ENCODE results near the gene MROH7.
A peak's percentile ranks its signal among the peaks of the same experiment; 100 is the strongest.

Gene MROH7

DNA sequence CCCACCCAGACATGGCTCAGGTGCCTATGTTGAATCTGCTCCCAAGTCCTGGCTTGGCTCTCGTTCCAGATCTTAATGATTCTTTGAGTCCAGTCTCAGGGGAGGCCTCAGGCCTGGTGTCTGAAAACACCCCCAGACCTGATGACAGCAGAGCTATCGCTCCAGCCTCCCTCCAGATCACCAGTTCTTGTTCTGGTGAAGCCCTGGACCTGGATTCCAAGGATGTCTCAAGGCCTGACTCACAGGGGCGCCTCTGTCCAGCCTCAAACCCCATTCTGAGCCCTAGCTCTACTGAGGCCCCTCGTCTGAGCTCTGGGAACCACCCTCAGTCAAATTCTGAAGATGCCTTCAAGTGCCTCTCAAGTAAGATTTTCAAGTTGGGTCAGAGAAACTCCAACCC lies 11.4 kb downstream of the MROH7 start:
- DNase-seq, result no peak

DNA sequence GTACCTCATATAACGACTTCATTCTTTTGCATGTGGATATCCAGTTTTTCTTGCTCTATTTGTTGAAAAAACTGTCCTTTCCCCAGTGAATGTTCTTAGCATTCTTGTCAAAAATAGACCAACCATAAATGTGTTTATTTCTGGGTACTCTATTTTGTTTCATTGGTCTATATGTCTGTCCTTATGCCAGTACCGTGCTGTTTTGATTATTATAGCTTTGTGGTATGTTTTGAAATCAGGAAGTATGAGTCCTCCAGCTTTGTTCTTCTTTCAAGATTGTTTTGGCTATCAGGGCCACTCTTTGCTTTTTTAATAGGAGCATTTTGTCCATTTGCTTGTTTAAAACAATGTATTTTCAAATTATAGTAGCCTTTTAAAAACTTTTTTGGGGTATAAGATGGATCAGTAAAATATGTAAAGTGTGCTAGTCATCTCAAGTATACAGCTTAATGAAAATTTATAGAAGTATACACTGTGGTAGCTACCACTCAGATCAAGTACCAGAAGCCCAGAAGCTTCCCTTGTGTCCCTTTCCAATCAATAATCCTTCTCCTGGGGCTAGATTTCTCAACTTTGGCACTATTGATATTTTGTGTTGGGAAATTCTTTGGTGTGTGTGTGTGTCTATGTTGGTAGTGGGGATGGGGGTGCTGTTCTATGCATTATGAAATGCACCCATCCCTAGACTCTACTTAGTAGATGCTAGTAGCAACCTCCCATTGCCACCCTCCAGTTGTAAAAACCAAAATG lies 16.8 kb downstream of the MROH7 start:
- DNase-seq, result no peak

DNA sequence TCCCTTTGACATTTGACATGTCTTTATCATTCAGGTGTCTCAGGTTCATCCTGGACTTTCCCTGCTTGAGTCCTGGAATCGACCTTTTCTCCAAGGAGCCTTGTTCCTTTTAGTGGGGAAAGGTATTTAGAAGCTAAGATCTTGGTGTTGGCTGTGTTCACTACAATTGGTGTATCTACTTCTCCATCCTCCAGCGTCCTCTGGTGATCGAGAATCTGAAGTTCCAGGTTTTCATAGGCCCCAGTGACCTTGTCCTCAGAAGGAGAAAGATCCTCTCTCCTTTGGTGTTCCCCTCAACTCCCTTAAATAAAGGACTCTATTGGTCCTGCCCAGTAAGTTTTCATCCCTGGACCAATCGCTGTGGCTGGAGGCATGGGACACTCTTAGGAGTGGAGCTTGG lies 22.1 kb downstream of the MROH7 start:
- no peak for DNase-seq

DNA sequence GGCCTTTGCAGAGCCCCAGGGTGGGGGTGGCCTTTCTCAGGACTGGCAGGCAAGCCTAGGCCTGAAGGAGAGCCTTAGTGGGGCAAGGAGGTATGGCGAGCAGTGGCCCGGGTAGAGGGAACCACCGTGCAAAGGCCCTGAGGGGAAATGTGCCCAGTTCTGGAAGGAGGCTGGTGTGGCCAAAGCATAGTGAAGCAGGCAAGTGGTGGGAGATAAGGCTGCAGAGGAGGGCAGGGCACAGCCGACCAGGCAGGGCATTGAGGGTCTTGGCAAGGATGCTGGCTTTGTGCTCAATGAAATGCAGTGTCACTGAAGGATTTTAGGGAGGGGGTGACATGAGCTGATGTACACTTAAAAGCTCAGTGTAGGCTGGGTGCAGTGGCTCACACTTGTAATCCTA lies 22.8 kb downstream of the MROH7 start:
- DNase-seq, result no peak

DNA sequence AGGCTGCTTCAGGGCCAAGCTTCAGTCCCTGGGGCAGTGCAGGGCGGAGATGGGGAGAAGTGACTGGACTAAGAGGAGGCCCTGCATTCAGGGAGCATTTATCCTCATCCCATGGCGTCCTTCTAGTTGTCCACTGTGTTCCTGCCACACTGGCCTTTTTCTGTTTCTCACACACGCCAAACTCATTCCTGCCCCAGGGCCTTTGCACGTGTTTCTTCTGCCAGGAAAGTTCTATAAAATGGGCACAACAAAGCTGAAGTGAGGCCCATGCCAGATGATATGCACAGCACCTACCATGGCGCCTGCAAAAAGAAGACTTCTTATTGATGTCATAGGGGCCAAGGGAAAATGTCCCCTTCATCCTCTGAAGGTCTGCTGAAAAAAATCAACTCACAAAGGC lies 24.3 kb downstream of the MROH7 start:
- no peak for DNase-seq

DNA sequence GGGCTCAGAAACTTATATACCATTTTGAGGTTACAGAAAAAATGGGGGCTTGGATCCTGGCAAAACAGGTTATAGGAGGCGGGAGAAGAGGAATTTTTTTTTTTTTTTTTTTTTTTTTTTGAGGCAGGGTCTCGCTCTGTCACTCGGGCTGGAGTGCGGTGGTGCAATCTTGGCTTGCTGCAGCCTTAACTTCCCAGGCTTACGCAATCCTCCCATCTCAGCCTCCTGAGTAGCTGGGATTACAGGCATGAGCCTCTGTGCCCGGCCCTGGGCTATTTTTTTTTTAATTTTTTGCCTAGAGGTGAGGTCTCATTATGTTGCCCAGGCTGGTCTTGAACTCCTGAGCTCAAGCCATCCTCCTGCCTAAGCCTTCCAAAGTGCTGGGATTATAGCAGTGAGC lies 24.7 kb downstream of the MROH7 start:
- DNase-seq, result no peak

DNA sequence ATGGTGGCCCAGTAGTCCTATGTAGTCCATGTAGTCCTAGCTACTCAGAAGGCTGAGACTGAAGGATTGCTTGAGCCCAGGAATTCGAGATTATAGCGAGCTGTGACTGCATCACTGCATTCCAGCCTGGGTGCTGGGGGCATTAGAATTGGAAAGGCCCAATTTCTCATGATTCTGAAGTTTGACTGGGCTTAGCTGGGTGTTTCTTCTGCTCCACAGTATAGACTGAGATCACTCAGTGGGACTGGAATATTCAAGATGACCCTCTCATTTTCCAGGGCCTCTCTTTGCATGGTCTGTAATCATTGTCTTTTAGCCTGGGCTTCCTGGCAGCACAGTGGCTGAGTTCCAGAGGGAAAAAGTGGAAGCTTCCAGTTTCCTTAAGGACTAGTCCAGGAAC lies 26.2 kb downstream of the MROH7 start:
- no peak for DNase-seq

DNA sequence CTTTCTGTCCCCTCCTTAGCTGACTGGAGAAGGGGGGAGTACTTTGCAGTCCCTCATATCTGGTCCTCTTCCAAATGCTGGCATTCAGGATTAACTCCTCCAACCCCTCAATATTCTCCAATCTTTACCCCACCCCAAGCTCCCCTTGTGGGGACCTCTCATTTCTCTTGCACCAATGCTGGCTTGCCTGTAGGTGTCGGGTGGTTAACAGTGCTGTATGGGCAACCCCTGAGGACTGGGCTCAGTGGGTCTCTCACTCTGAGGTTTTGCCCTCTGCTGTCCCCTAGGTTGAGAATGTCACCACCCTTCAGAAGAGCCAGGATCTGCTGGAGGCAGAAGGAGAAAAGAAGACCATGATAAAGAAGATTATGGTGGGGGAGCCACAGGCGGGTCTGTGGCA lies 27.0 kb downstream of the MROH7 start:
- no peak for DNase-seq

DNA sequence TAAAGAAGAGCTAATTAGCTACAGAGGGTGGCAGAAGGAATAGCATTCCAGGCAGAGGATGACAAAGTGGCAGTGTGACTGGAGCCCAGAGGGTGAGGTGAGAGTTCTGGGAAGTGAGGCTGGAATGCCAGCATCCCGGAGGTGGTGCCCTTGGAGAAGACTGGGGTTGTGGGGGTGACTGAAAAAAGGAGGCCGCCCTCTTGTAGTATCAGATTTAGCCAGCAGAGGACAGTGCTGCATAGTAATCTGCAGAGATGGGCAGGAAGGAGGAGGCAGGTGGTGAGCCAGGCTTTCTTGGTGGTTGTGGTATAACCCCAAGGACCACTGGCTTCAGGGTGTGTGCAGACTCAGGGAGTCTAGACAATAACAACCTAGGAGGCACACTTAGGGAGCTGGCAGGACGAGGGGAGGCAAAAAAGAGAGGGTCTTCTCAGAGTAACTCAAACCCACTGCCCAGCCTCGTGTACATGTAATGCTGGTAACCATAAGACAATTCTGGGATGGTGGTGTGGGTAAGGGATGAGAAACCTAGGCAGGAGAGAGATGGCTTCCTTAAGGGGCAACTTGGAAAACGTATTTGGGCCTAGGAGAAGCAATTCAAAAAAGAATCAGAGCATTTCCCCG lies 30.5 kb downstream of the MROH7 start:
- peak in 1 of 2 experiments; percentile 60 for DNase-seq

DNA sequence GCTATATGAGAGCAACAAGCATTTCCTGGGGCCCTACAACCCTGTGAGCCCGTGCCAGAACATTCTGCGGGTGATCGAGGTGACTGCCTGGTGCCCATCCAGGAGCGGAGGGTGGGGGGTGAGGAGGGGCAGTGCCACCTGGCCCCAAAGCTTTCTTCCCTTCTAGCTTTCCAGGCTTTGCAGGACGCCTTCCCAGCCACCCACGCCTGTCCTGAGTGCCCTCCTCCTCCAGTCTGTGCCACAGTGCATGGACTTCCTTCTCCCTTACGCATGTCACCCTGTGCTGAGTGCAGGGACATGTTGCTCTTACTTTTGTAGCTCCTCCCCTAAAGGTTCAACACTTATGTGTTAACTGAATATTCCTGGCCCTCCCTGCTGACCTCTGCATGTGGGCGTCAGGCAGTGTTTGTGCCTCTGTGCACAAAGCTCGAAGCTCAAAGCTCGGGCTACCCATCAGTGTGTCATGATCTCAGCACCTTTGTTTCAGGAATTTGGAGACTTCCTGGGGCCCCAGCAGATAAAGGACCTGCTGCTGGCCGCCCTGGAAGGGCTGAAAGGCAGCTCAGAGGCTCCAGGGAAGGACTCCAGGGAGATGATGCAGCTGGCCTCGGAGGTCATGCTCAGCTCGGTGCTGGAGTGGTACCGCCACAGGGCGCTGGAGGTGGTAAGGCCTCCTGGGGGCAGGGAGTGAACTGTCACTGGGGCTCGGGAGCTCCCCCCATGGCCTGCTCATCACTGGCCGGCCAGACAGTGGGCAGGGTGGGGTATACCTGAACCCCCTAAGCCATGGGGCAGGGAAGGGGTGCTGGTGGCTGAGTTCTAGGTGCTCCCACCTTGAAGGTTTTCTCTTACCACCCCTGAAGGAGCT lies 37.4 kb downstream of the MROH7 start:
- DNase-seq, result no peak

DNA sequence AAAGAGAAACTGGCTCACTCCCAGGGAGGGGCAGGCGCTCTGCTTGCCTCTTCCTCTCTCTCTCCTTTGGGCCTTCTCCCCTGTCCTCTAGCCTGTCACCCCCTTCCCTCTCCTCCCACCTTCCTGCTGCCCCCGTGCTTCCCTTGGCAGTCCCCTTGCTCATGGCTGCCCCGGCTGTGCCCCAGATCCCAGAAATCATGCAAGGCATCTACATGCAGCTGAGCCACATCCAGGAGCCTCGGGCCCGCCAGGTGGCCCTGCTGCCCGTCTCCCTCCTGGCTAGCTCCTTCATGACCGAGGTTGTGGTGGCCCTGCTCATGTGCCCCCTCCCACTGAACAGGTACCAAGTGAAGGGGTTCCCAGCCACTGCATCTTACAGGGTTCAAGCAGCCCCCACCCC lies 38.1 kb downstream of the MROH7 start:
- DNase-seq, result no peak

DNA sequence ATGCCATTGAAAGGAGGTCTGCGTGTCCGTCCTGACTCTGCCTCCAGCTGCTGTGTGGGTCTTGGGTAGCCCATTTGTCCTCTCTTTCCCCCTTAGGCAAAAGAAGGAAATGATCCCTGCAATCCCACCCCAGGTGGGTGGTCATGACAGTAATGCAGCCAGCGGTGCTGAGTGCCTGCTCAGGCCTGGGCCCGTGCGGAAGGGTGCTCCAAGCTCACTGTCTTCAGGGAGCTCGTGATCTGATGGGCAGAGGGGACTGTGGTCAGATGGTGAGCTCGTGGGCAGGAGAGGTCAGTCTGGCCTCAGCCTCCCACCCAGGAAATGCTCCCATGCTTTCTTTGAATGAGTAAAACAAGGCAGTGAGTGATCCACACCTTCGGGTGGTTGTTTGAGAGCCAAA lies 38.8 kb downstream of the MROH7 start:
- no peak for DNase-seq

DNA sequence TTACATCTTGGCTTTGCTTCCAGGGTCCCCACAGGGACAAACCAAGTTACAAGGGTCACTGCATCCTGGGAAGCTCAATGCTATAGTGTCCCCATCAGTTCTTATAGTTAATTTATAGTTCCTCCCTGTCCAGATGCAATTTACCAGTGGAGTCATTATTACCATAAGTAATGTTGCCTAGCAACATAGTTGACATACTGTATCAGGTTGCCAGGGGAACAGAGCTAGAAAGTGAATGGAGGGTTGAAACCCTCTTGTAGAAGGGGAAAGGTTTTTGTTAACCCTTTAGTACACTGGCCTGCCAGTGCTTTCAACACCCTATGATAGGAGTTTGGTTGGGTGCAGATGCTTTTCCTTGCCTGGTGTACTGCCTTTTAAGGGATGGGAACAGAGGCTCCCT lies 39.8 kb downstream of the MROH7 start:
- peak; percentile 5 to 67 for DNase-seq

DNA sequence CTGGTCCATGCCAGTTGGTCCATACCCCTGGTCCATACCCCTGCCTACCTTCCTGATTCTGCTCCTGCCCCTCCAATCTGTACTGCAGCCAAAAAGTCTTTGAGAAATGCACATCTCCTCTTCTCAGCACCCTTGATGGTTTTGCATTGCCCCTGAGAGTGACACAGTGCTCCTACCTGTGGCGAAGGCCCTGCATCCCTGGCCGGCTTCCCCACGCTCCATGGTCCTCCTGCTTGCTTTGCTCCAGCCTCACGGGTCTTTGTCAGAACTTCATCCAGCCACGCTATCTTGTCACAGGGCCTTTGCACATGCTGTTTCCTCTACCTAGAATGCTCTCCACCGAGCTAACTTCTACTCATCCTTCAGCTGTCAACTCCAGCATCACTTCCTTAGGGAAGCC lies 41.9 kb downstream of the MROH7 start:
- no peak for DNase-seq

DNA sequence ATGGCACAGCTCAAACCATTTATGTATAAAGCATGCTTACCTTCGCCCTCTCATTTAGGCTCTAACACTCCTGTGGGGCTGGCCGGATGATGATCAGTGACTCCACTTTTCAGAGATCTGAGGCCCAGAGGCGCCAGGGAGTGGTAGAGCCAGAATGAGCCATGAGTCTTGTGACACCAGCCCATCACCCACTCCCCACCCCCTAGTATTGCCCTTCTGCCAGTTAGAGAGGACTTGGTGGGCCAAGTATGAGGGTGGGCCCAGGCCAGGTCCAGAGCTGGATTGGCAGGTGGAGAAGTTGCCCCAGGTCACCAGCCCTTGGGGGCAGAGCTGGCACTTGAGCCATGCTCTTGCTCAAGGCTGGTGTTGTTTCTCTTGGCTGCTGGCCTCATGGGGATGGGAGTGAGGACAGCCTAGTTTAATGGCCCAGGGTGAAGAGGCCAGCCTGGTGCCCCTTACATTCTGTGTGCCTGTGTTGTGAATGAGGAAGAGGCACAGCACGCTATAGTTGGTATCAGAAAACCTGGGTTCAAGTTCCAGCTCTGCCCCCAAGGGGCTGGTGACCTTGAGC lies 43.8 kb downstream of the MROH7 start:
- no peak for DNase-seq

DNA sequence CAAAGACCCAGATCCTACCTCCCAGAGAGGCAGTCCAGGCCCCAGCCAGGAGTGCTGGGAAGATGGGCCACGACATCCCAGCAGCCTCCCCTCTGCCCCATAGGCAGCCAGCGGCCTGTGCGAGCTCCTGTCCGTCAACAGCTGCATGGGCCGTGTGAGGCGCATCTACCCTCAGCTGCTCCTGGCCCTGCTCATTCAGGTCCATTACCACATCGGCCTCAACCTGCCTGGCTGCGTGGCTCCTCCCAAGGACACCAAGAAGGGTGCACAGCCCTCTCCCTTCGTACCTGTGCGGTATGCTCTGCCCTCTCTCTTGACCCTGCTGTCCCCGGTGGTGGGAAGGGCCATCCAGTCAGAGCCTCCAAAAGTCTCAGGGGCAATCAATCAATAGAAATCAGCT lies 44.6 kb downstream of the MROH7 start:
- no peak for DNase-seq

DNA sequence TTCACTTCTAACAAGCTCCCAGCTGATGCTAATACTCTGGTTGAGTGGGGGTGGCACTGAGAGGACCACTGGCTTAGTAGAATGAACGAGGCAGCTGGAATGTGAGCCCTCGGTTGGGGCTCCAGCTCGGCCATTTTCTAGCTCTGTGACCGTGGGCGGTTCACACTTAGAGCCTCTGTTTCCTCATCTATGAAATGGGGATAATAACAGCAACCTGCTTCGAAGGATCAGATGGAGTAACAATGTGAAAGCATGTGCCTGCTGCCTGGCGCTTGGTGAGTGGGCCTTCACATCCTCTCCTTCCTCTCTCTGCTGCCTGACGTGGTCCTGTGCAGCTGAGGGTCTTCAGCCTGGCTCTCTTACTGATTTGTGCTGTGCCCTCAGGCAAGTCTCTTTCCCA lies 53.2 kb downstream of the MROH7 start:
- no peak for DNase-seq

DNA sequence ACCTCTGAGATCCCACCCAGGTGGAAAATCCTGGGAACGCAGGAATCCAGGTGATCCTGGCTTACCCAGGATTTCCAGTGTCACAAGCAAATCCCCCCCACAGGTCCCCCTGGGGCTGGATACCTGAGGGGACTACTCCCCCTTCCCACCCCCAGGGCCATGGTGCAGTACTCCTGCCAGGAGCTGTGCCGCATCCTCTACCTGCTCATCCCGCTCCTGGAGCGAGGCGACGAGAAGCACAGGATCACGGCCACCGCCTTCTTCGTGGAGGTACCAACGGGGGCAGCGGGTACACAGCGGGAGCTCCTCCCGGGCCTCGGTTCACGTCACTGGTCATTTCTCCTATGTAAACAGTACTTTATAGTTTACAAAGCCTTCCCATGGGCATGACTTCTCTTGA lies 53.6 kb downstream of the MROH7 start:
- no peak for DNase-seq

DNA sequence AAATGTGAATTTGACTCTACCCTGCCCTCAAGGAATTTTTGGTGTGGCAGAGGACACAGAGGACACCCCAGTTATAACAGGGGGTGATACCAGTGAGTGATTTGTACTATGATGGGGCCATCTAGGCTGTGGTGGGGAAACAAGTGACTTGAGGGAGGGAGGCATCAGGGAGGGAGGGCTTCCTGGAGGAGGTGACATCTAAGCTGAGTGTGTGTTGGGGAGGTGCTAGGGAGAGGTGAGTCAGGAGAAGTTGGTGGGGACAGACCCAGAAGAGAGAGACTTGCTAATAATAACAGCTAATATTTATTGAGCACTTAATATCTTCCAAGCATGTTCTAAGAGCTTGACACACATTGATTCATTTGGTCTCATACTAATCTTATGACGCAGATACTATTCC lies 54.2 kb downstream of the MROH7 start:
- DNase-seq, result no peak

DNA sequence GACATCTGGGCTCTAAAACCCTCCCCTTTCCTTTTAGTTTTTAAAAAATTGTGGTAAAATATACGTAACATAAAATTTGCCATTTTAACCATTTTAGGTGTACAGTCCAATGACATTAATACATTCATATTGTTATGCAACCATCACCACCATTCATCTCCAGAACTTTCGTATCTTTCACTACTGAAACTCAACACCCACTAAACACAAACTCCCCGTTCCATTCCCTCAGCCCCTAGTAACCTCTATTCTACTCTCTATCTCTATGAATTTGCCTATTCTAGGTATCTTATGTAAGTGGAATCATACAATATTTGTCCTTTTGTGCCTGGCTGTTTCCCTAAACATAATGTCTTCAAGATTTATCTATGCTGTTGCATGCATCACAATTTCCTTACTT lies 54.7 kb downstream of the MROH7 start:
- DNase-seq, result no peak

DNA sequence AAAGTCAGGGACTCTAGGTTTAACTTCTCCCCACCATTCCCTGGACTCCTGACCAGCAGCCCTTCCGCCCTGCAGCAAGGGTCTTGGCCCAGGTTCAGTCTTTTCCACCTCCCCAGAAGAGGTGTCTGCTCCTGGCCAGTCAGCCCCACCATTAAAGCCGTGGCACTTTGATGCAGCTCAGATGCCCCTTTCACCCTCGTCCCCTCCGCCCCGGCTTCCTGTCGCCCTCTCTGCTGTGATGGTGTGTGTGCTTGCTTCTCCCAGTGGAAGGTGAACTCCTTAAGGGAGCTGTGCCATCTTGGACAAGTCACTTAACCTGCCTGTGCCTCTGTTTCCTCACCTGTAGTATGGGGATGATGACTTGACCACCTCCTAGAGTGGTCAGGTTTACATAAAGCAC lies 56.3 kb downstream of the MROH7 start:
- DNase-seq, result no peak

DNA sequence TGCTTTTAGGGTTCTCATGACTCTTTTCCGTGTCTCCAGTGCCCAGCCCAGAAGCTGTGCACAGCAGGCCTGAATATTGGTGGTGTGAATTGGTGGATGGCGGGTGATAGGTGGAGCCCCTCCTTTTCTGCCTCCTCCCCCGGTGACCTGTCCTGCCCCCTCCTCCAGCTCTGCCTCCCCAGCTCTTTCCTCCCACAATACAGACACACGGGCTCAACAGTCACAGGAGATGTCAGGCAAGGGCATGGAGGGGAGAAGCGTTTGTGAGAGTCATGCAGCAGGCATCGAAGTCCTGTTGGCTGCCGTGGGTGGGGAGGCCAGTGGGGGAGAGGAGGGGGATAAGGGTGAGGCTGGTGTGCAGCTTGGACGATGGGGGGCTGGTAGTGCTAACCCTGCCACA lies 56.8 kb downstream of the MROH7 start:
- DNase-seq, result no peak

DNA sequence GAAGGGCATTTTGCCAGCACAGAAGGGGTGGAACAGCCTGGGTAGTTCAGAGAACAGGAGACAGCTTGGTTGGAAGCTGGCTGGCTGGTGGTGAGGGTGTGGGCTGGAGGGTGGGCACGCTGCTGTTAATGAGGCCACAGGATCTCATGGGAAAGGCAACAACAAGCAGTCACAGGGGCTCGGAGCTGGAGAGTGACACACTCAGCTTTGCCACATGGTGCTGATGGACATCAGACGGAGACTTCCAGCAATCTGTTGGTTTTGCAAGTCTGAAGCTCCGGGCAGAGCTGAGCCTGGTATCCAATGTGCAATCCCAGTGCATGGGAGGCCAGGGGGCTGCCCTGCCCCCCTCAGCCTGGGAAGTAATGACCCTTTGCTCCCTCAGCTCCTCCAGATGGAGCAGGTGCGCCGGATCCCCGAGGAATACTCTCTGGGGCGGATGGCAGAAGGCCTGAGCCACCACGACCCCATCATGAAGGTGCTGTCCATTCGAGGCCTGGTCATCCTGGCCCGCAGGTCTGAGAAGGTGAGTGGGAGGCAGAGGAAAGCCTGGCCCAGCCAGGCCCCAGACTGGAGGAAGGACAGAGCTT lies 58.4 kb downstream of the MROH7 start:
- DNase-seq, result no peak

All from NCI-H524 (cell line).